GM19240 (cell line): ENCODE measurements around the gene LTBP2.

Experiments used
- DNase-seq: peaks from one replicate; pipeline ENCODE4 v3.0.0; 2011; ENCODE audit warnings: low spot score; ENCODE audit not compliant: insufficient read length

Gene LTBP2

GRCh38 chr14:74638066-74638465, 26.0 kb upstream of the LTBP2 start:
- no peak for DNase-seq

GRCh38 chr14:74637178-74637550, 25.1 kb upstream of the LTBP2 start:
- no peak for DNase-seq

GRCh38 chr14:74636424-74637177, 24.6 kb upstream of the LTBP2 start:
- no peak for DNase-seq

GRCh38 chr14:74635847-74636246, 23.8 kb upstream of the LTBP2 start:
- DNase-seq = no peak

GRCh38 chr14:74634964-74635363, 22.9 kb upstream of the LTBP2 start:
- DNase-seq = no peak

- DNase-seq = no peak
These were observed 22.4 kb upstream of the LTBP2 start for GRCh38 chr14:74634481-74634880.

GRCh38 chr14:74630881-74631690, 19.0 kb upstream of the LTBP2 start:
- DNase-seq = no peak

- no peak for DNase-seq
These were observed 16.4 kb upstream of the LTBP2 start for GRCh38 chr14:74628418-74628817.

GRCh38 chr14:74627076-74627475, 15.0 kb upstream of the LTBP2 start:
- no peak for DNase-seq

- DNase-seq = no peak
These were observed 10.2 kb upstream of the LTBP2 start for GRCh38 chr14:74622257-74622656.

- DNase-seq = no peak
These were observed 9.5 kb upstream of the LTBP2 start for GRCh38 chr14:74621556-74621955.

GRCh38 chr14:74620923-74621322, 8.9 kb upstream of the LTBP2 start:
- DNase-seq = no peak

- no peak for DNase-seq
These were observed 8.5 kb upstream of the LTBP2 start for GRCh38 chr14:74620497-74620921.

GRCh38 chr14:74619672-74620131, 7.7 kb upstream of the LTBP2 start:
- DNase-seq = no peak

GRCh38 chr14:74618078-74618952, 6.3 kb upstream of the LTBP2 start:
- no peak for DNase-seq

- DNase-seq = no peak
These were observed 5.1 kb upstream of the LTBP2 start for GRCh38 chr14:74616996-74617700.

- DNase-seq = no peak
These were observed 4.5 kb upstream of the LTBP2 start for GRCh38 chr14:74616507-74616906.

- DNase-seq = no peak
These were observed 3.7 kb upstream of the LTBP2 start for GRCh38 chr14:74615735-74616134.

GRCh38 chr14:74614508-74615495, 2.8 kb upstream of the LTBP2 start:
- DNase-seq = no peak
